Mononuclear cell (primary cell): ENCODE measurements around the gene EPHA8. TPM values are rescaled to one million over a fixed set of nuclear protein-coding genes. Genes with fewer than 3 reads are reported as not detected.

Experiments used
- H3K27me3 ChIP-seq: 2 replicates; pipeline ENCODE4 v1.6.0; 2011; ENCODE audit warnings: low read length, control low read depth; ENCODE audit not compliant: insufficient read depth
- H3K4me1 ChIP-seq: 2 replicates; pipeline ENCODE4 v1.5.1; 2011; ENCODE audit warnings: mild to moderate bottlenecking, low read length, control low read depth; ENCODE audit not compliant: insufficient read depth
- H3K4me3 ChIP-seq: 2 replicates; pipeline ENCODE4 v1.5.1; 2011; ENCODE audit warnings: mild to moderate bottlenecking, low read length, moderate library complexity
- H3K9me3 ChIP-seq: 2 replicates; pipeline ENCODE4 v1.5.1; 2011; ENCODE audit warnings: low read depth, mild to moderate bottlenecking, control low read depth, low read length
- total RNA-seq: library from RNA; depleted of rRNA; stranded (reverse); fragments of >200 nt; gene quantifications from one replicate; pipeline ENCODE4 v1.2.3, GENCODE V29; 2012

Gene EPHA8
- total RNA-seq, 1 donor, result not detected

DNA sequence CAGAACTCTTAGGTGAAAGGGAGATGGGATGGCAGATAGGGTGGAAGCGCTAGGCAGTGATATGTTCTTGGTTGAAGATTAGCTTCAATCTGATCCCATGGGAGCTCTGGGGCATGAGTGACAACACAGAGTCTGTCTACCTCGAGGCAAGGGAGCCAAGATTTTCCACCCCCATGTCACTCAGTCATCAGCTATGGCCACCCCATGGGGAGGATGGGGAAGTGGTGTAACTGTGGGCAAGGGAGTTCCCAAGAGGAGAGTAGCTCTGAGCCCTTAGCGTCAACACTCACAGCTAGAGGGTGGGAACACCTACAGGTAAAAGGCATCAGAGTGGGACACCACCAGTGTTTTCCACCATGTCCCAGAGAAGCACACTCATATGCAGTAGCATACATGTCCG lies 42.9 kb downstream of the EPHA8 start:
- Histone ChIP-seq H3K4me1 (no peaks in the 10 kb centered on the region), H3K27me3 (peaks cover 2% of the 10 kb centered on the region), H3K9me3 (no peaks in the 10 kb centered on the region), H3K4me3 (no peak overlapping the region)

DNA sequence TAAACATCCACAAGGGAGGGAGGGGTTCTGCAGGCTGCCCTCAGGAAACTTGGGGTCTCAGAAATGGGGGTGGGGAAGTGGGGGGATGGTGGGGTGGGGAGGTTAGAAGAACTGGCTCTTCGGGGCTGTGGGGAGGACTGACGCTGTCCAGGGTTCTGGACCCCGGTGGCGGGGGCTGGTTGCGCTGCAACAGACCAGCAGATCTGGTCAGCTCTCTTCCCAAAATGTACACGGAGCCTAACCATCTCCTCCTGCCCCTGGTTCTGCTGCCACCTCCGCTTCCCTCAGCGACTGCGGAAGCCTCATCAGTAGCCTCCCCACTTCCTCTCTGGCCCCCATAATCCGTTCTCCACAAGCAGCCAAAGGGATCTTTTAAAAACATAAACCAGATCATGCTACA lies 43.9 kb downstream of the EPHA8 start:
- Histone ChIP-seq H3K4me1 (no peaks in the 10 kb centered on the region), H3K4me3 (no peak overlapping the region), H3K27me3 (peaks cover 2% of the 10 kb centered on the region), H3K9me3 (no peaks in the 10 kb centered on the region)

DNA sequence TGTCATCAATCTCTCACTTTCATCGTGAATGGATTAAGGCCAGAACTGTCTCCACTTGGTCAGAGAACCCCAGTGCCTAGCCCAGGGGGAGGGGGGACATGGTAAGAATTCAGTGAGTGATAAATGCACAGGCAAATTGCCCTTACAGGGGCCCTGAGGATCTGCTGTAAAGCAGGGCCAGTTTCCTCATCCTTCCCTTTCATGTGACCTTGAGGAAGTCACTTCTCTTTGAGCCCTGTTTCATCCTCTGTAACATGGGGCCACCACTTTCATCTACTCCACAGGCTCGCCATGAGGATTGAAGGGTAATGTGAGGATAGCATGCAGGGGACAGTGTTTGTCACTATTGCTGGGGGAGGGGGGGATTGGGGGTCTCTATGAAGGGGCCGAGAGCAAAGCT lies 45.1 kb downstream of the EPHA8 start:
- H3K4me3 ChIP-seq, result no peak overlapping the region

DNA sequence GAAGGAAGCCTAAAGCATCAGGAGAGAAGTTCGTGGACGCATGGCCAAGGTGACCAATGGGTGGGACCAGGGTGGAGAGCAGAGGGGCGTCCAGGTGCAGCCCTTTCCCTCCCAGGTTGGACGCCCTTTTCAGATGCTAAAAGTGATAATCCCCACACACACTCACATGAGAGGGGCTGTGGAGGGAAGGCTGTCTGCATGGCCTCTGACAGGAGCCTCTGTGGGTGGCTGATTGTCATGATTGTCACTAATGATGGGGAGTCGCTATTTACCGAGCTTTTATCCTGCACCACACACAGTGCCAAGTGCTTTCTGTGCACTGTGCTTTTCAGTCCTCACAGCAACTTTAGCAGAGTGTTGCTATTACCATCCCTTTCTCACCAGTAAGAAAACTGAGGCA lies 46.0 kb downstream of the EPHA8 start:
- Histone ChIP-seq H3K9me3 (no peaks in the 10 kb centered on the region), H3K27me3 (peaks cover 2% of the 10 kb centered on the region), H3K4me3 (no peak overlapping the region), H3K4me1 (no peaks in the 10 kb centered on the region)

More for the DNA sequence above, 45.1 kb downstream of the EPHA8 start:
- Histone ChIP-seq H3K27me3 (peaks cover 2% of the 10 kb centered on the region), H3K9me3 (no peaks in the 10 kb centered on the region), H3K4me1 (no peaks in the 10 kb centered on the region)

DNA sequence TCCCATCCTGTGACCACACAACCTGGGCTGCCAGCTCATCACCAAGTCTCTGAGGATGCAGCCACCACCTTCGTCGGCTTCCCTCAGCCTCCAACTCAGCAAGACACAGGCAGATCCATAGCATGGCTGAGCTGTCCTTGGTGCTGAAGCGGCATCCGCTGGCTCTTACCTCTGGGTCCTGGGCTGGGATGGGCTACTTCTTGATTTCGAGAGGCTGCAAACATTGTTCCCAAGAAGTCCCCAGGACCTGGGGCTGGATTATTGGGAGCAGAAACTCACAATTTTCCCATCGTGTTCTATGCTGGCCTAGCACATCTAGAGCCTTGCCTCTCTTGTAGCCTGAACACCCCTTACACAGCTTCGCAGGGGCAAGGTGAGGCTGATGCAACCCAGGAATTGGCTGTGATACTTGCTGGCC lies 48.2 kb downstream of the EPHA8 start:
- Histone ChIP-seq H3K4me3 (no peak overlapping the region), H3K27me3 (no peaks in the 10 kb centered on the region), H3K4me1 (no peaks in the 10 kb centered on the region), H3K9me3 (no peaks in the 10 kb centered on the region)

DNA sequence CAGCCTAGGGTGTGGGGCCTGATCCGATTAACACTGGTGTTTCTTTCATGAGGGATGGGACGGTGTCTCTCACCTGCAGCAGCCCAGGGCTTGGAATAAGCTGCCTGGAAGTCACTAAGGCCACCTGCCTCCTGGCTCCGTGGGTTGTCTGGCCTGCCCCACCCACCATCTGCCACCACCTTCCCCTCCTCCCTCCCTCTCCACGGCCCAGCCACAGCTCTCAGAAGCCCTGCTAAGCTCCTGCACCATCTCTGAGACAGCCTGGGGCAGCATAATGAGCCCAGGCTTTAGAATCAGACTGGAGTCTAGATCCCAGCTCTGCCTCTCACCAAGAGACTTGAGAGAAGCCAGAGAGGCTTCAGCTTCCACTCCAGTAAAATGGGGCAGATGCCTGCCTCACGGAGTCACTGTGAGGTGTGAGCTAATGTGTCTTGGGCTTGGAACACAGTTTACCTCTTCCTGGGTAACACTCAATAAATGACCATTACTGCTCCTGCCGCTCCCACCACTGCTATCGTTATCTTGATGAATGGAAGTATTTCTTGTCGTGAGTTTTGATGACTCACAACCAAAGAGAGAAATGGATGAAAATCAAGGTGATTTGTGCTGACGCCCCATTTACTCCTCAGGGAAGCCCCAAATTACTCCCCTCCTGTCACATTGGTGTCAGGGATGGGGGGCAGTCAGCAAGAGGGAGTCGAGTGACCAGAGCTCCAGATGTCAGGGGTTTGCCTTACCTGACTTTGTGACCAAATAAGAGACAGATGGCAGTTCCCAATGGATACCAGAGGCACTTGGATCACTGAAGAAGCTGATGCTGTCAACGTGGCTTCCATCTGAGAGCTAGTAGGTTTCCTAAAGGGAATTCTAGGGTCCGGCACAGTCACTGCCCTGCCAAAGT lies 49.6 kb downstream of the EPHA8 start:
- no peaks in the 10 kb centered on the region for H3K4me1 ChIP-seq
- H3K27me3 ChIP-seq, result no peaks in the 10 kb centered on the region
- H3K9me3 ChIP-seq, result no peaks in the 10 kb centered on the region
- no peak overlapping the region for H3K4me3 ChIP-seq

DNA sequence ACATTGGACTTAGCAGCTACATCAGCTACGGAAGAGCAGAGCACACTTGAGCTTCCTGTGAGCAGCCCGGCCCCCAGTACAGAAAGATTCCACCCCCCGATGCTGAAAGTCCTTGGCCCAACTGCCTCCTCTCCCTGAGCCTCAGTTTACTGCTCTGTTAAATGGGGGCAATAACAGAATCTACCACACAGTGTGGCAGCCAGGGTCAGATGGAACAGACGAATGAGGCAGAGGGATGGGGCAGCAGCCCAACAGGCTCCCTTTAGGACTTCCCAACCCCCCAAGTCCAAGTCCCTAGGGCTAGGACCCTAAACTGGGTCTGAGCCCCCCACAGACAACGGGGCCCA lies 50.3 kb downstream of the EPHA8 start:
- no peaks in the 10 kb centered on the region for H3K27me3 ChIP-seq
- H3K9me3 ChIP-seq, result no peaks in the 10 kb centered on the region
- no peak overlapping the region for H3K4me3 ChIP-seq
- no peaks in the 10 kb centered on the region for H3K4me1 ChIP-seq

DNA sequence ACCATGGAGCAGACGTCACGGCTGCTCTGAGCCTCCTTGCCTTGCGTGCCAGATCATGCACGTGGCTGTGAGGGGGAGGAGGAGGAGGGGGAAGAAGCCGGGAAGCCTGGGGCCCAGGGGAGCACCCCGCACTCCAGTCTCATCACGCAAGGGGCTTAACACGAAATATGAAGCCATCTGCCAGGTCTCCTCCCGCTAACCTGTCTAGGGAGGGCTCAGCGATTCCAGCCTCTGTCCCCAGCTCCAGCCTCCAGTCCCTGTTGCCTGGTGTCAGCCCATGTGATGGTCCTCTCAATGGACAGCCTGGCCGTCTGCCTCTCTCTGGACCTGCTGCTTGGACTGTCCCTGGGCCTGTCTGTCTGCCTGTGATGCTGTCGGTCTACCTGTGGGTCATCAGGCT lies 50.7 kb downstream of the EPHA8 start:
- Histone ChIP-seq H3K4me1 (no peaks in the 10 kb centered on the region), H3K4me3 (no peak overlapping the region), H3K9me3 (no peaks in the 10 kb centered on the region), H3K27me3 (no peaks in the 10 kb centered on the region)

DNA sequence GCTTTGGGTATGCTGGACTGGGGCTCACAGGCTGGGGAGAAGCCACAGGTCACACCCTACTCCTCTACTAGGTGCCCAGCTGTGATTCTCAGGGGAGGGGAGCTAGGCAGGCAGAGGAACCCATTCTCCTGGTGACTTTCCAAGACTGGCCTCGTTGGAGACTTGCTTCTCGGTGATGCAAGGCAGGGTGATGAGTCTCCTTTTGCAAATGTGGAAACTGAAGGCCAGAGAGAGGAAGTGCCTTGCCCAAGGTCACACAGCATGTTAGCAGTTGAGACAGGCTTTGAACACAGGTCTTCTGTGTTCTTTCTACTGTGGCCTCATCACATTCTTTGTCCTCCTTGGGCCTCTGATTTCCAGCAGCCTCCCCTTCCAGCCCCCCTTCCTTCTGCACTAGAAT lies 52.6 kb downstream of the EPHA8 start:
- H3K9me3 ChIP-seq, result no peaks in the 10 kb centered on the region
- no peaks in the 10 kb centered on the region for H3K27me3 ChIP-seq
- no peak overlapping the region for H3K4me3 ChIP-seq
- H3K4me1 ChIP-seq, result no peaks in the 10 kb centered on the region

DNA sequence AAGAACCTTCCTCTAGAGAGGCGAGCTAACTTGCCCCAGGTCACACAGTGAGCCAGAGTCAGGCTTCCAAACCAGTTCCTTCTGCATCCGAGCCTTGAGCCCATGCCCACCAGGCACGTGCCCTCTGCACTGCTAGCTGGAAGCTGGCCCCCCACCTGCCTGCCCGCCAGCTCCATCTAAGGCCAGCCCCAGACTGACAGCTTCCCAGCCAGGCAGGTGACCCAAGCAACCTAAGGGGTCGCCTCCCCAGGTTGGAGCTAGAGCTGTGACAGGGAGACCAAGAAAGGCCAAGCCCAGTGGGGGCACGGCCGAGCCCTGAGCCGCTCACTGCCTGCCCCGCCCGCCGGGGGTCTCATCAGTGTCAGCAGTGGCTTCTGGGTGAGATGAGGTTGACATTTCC lies 53.3 kb downstream of the EPHA8 start:
- no peaks in the 10 kb centered on the region for H3K9me3 ChIP-seq
- no peaks in the 10 kb centered on the region for H3K27me3 ChIP-seq
- H3K4me3 ChIP-seq, result no peak overlapping the region
- no peaks in the 10 kb centered on the region for H3K4me1 ChIP-seq

DNA sequence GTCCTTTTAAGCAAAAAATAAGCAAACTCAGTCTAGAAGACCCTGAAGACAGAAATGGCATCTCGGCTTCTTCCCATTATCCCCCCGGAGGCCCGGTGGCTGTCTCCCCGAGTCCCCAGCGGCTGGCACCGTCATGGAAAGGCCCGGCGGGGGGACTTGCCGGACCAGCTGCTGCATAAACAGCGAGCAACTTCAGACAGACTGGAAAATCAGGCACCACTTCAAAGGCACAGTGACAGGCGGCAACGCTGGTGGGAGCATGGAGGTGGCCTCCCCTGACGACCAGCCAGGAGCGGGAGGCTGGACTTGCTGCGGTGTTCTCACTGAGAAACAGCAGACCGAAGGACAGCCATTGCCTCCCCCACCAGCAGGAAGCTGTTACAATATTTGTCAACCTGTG lies 54.8 kb downstream of the EPHA8 start:
- H3K27me3 ChIP-seq, result no peaks in the 10 kb centered on the region
- H3K4me1 ChIP-seq, result no peaks in the 10 kb centered on the region
- no peak overlapping the region for H3K4me3 ChIP-seq

DNA sequence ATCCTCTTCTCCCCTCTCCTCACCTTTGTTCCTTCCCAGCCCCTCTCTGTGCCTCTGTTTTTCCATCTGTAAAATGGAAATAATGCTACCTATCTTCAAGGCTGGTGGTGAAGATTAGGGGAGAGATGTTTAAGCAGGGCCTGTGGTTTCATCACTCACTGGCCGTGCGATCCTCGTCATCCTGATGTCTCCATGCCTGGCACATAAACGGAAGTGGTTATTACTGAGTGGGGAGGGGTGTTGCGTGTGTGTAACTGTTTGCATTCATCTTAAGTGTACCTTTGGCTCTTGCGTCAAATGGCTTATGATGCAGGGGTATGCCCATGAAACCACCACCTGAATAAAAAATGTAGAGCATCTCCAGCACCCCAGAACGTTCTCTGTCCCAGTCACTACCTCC lies 56.0 kb downstream of the EPHA8 start:
- Histone ChIP-seq H3K27me3 (no peaks in the 10 kb centered on the region), H3K9me3 (no peaks in the 10 kb centered on the region), H3K4me3 (no peak overlapping the region), H3K4me1 (no peaks in the 10 kb centered on the region)

More for the DNA sequence above, 54.8 kb downstream of the EPHA8 start:
- no peaks in the 10 kb centered on the region for H3K9me3 ChIP-seq

DNA sequence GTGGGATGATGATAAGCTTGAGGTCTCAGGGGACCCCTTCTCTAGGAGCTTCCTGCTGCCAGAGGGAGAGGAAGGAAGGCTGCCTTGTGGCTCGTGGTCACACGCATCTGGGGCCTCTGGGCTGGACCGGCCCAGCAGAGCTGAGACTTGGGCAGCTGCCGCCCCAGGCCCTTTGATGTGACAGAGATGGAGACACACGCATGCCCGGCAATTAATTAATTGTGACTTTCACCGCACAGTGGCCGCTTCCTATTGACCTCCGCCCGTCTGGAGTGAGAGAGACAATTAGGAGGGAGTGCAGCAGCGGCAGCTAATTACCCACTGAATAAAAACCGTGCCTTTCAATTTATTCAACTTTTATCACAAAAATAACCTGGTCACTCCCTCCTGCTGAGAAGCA lies 56.5 kb downstream of the EPHA8 start:
- no peaks in the 10 kb centered on the region for H3K4me1 ChIP-seq
- H3K27me3 ChIP-seq, result no peaks in the 10 kb centered on the region
- no peaks in the 10 kb centered on the region for H3K9me3 ChIP-seq
- H3K4me3 ChIP-seq, result no peak overlapping the region

DNA sequence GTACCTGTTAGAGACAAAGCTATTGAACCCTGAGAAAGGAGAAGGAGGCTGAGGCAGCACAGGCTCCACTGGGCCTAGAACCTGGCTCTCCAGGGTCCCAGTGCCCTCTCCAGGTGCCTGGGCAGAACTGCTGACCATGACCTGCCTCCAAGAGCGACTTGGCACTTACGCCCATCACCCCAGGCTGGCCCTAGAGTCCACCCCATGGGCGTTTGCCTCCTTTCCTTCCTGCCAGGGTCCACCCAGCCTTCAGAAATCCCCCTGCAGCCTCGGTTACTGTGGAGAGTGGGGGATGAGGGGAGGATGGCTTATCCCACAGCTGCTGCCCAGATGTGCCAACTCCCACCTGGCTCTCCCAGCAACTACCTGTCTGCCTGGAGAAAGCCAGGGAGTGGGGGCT lies 58.5 kb downstream of the EPHA8 start:
- Histone ChIP-seq H3K4me1 (no peaks in the 10 kb centered on the region), H3K9me3 (no peaks in the 10 kb centered on the region), H3K4me3 (no peak overlapping the region), H3K27me3 (peaks cover 5% of the 10 kb centered on the region)

DNA sequence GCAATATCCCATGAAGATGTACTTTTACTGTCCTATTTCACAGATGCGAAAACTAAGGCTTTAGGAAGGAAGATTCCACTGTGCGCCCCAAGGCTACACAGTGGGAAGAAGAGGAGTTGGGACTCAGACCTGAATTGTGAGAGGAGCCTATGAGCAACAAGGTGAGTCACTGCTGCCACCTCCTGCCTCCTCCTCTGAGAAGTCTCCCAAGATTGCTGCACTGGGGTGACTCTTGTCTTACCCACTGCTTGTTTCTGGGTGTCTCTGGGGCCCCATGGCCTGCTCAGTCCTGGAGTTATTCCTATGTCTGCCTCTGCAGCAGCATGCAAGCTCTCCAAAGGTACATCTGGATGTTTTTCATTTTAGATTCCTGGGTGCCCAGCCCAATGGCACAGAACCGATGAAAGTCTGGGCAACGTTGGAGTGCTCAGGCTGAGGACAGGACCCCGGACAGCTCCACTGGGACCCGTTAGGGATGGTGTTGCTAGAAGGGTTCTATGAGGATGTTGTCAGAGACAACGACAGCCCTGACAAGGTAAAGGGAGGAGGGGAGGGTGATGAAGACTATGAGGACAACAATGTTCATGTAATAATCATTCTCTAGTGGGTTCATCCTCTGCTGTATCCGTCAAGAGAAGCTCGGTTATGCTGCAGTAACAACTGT lies 62.1 kb downstream of the EPHA8 start:
- Histone ChIP-seq H3K4me1 (no peaks in the 10 kb centered on the region), H3K27me3 (peaks cover 5% of the 10 kb centered on the region), H3K4me3 (no peak overlapping the region), H3K9me3 (no peaks in the 10 kb centered on the region)
